ENCODE data around the gene EZR. TPM values are rescaled to one million over a fixed set of nuclear protein-coding genes. Genes with fewer than 3 reads are reported as not detected.
A peak's percentile ranks its signal among the peaks of the same experiment; 100 is the strongest.

EZR gene
- total and polyA plus RNA-seq, 2 of the 13 experiments (the other 11 are each of a cell fraction or from before 2014, with no cell fraction given), result 34.7 to 60.3 TPM

GRCh38 chr6:158817728-158818580 lies 1.2 kb downstream of the EZR start (continued):
- TF ChIP-seq ZKSCAN1 (IDR thresholded peaks at IDR 0.05; ENCODE audit: low read length), result no peak
- no peak for TF ChIP-seq ZSCAN20 (CRISPR knock-in tag; IDR thresholded peaks at IDR 0.05; ENCODE audit: borderline replicate concordance)
- no peak; the same call in 1 of the 2 replicates for TF ChIP-seq KLF6 (CRISPR knock-in tag; IDR thresholded peaks at IDR 0.05)
- TF ChIP-seq ZNF564 (CRISPR knock-in tag; IDR thresholded peaks at IDR 0.05), result peak; percentile 43; the same call in 1 of the 2 replicates
- TF ChIP-seq HNRNPH1 (optimal IDR thresholded peaks at IDR 0.05; ENCODE audit: low read depth, low read length), result no peak
- no peak for TF ChIP-seq ZNF207 (IDR thresholded peaks at IDR 0.05; ENCODE audit: borderline replicate concordance)
- TF ChIP-seq HNRNPL (IDR thresholded peaks at IDR 0.05; ENCODE audit: low read depth, low read length), result peak; percentile 70; the same call in 1 of the 2 replicates
- no peak for TF ChIP-seq MIXL1 (CRISPR knock-in tag; IDR thresholded peaks at IDR 0.05)
- no peak for TF ChIP-seq CBX2 (IDR thresholded peaks at IDR 0.05; ENCODE audit: low read depth, low read length)
- TF ChIP-seq CBX2 (CRISPR knock-in tag; IDR thresholded peaks at IDR 0.05; ENCODE audit: low read depth), result no peak
- peak; percentile 40; the same call in 1 of the 2 replicates for TF ChIP-seq ZFX (CRISPR knock-in tag; IDR thresholded peaks at IDR 0.05; ENCODE audit: low read depth)
- TF ChIP-seq NCOA2 (CRISPR knock-in tag; IDR thresholded peaks at IDR 0.05), result no peak
- TF ChIP-seq SKIL (CRISPR knock-in tag; IDR thresholded peaks at IDR 0.05; ENCODE audit: borderline replicate concordance), result no peak
- no peak for TF ChIP-seq SNAPC2 (CRISPR knock-in tag; IDR thresholded peaks at IDR 0.05)
- TF ChIP-seq ZNF224 (CRISPR knock-in tag; IDR thresholded peaks at IDR 0.05), result no peak
- no peak for TF ChIP-seq SMYD3 (CRISPR knock-in tag; IDR thresholded peaks at IDR 0.05)
- TF ChIP-seq XRCC5 (optimal IDR thresholded peaks at IDR 0.05; ENCODE audit: low read length), result peak; percentile 40
- TF ChIP-seq ZNF350 (CRISPR knock-in tag; IDR thresholded peaks at IDR 0.05; ENCODE audit: borderline replicate concordance, low read depth), result no peak
- TF ChIP-seq KDM3A (CRISPR knock-in tag; IDR thresholded peaks at IDR 0.05; ENCODE audit: low read depth), result no peak
- TF ChIP-seq, protein P1, sequence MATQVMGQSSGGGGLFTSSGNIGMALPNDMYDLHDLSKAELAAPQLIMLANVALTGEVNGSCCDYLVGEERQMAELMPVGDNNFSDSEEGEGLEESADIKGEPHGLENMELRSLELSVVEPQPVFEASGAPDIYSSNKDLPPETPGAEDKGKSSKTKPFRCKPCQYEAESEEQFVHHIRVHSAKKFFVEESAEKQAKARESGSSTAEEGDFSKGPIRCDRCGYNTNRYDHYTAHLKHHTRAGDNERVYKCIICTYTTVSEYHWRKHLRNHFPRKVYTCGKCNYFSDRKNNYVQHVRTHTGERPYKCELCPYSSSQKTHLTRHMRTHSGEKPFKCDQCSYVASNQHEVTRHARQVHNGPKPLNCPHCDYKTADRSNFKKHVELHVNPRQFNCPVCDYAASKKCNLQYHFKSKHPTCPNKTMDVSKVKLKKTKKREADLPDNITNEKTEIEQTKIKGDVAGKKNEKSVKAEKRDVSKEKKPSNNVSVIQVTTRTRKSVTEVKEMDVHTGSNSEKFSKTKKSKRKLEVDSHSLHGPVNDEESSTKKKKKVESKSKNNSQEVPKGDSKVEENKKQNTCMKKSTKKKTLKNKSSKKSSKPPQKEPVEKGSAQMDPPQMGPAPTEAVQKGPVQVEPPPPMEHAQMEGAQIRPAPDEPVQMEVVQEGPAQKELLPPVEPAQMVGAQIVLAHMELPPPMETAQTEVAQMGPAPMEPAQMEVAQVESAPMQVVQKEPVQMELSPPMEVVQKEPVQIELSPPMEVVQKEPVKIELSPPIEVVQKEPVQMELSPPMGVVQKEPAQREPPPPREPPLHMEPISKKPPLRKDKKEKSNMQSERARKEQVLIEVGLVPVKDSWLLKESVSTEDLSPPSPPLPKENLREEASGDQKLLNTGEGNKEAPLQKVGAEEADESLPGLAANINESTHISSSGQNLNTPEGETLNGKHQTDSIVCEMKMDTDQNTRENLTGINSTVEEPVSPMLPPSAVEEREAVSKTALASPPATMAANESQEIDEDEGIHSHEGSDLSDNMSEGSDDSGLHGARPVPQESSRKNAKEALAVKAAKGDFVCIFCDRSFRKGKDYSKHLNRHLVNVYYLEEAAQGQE (IDR thresholded peaks at IDR 0.05; ENCODE audit: borderline replicate concordance in 1 of 2, low read depth in 1 of 2, low read length in 2 of 2), result peak in 1 of 2 experiments; percentile 47; a peak in 1 of 4 replicates
- TF ChIP-seq, protein P2, sequence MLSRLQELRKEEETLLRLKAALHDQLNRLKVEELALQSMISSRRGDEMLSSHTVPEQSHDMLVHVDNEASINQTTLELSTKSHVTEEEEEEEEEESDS (CRISPR knock-in tag; IDR thresholded peaks at IDR 0.05; ENCODE audit: borderline replicate concordance), result peak; percentile 22; the same call in 1 of the 2 replicates
- no peak; the same call in 1 of the 2 replicates for TF ChIP-seq ZIK1 (CRISPR knock-in tag; IDR thresholded peaks at IDR 0.05; ENCODE audit: borderline replicate concordance, low read depth)
